H9 (cell line): ENCODE measurements around the gene FBXL14. TPM values are rescaled to one million over a fixed set of nuclear protein-coding genes. Genes with fewer than 3 reads are reported as not detected.

Experiments used
- DNase-seq: peaks from one replicate; pipeline ENCODE4 v3.0.0-alpha.2; 2017
- H2AFZ ChIP-seq: one replicate; pipeline ENCODE4 v1.6.1; 2013; ENCODE audit warnings: mild to moderate bottlenecking, low read length, control low read depth, moderate library complexity
- H2AK5ac ChIP-seq: 2 replicates; pipeline ENCODE4 v1.6.1; 2013; ENCODE audit warnings: low read length, control low read depth, mixed read lengths; ENCODE audit not compliant: insufficient read length
- H2BK120ac ChIP-seq: one replicate; pipeline ENCODE4 v1.6.1; 2013; ENCODE audit warnings: low read depth, mild to moderate bottlenecking, low read length, control low read depth, inconsistent platforms; ENCODE audit not compliant: poor library complexity, severe bottlenecking
- H2BK12ac ChIP-seq: 2 replicates; pipeline ENCODE4 v1.6.1; 2013; ENCODE audit warnings: low read length, control low read depth, mixed read lengths, low read depth; ENCODE audit not compliant: insufficient read length
- H2BK15ac ChIP-seq: 2 replicates; pipeline ENCODE4 v1.6.1; 2013; ENCODE audit warnings: low read depth, low read length, control low read depth
- H2BK20ac ChIP-seq: one replicate; pipeline ENCODE4 v1.6.1; 2013; ENCODE audit warnings: low read depth, mild to moderate bottlenecking, low read length, control low read depth, inconsistent platforms; ENCODE audit not compliant: poor library complexity, severe bottlenecking
- H2BK5ac ChIP-seq: 2 replicates; pipeline ENCODE4 v1.6.1; 2013; ENCODE audit warnings: low read length, control low read depth, mixed read lengths; ENCODE audit not compliant: insufficient read length
- H3K14ac ChIP-seq: 2 replicates; pipeline ENCODE4 v1.6.1; 2013; ENCODE audit warnings: low read length, control low read depth; ENCODE audit not compliant: insufficient read depth
- H3K18ac ChIP-seq: 2 replicates; pipeline ENCODE4 v1.6.1; 2013; ENCODE audit warnings: low read depth, mild to moderate bottlenecking, mixed read lengths, low read length, control low read depth; ENCODE audit not compliant: insufficient read length
- H3K23ac ChIP-seq: 2 replicates; pipeline ENCODE4 v1.6.1; 2013; ENCODE audit warnings: low read length, control low read depth, mixed read lengths, low read depth; ENCODE audit not compliant: insufficient read length
- H3K23me2 ChIP-seq: 2 replicates; pipeline ENCODE4 v1.6.1; 2013; ENCODE audit warnings: low read depth, mild to moderate bottlenecking, mixed read lengths, low read length, control low read depth; ENCODE audit not compliant: insufficient read length, poor library complexity, severe bottlenecking
- H3K27ac ChIP-seq: 2 replicates; pipeline ENCODE4 v1.5.1; 2013; ENCODE audit warnings: low read length, control low read depth, mixed read lengths, low read depth; ENCODE audit not compliant: insufficient read length
- H3K27me3 ChIP-seq: 2 replicates; pipeline ENCODE4 v1.6.1; 2013; ENCODE audit warnings: low read length, control low read depth, inconsistent platforms; ENCODE audit not compliant: insufficient read depth
- H3K4ac ChIP-seq: 2 replicates; pipeline ENCODE4 v1.6.1; 2013; ENCODE audit warnings: low read depth, mild to moderate bottlenecking, control low read depth, inconsistent platforms, low read length, moderate library complexity
- H3K4me1 ChIP-seq: 2 replicates; pipeline ENCODE4 v1.6.1; 2013; ENCODE audit warnings: low read length, control low read depth, inconsistent platforms; ENCODE audit not compliant: insufficient read depth
- H3K4me2 ChIP-seq: 2 replicates; pipeline ENCODE4 v1.6.1; 2013; ENCODE audit warnings: low read length, control low read depth, mixed read lengths; ENCODE audit not compliant: insufficient read length, insufficient read depth
- H3K56ac ChIP-seq: 2 replicates; pipeline ENCODE4 v1.6.1; 2013; ENCODE audit warnings: low read depth, mild to moderate bottlenecking, mixed read lengths, low read length, control low read depth; ENCODE audit not compliant: insufficient read length
- H3K79me1 ChIP-seq: 2 replicates; pipeline ENCODE4 v1.6.1; 2013; ENCODE audit warnings: low read depth, mild to moderate bottlenecking, moderate library complexity, low read length, control low read depth, inconsistent platforms; ENCODE audit not compliant: insufficient read depth, poor library complexity, severe bottlenecking
- H3K79me2 ChIP-seq: 2 replicates; pipeline ENCODE4 v1.6.1; 2013; ENCODE audit warnings: low read length, control low read depth, inconsistent platforms; ENCODE audit not compliant: insufficient read depth
- H3K9ac ChIP-seq: 2 replicates; pipeline ENCODE4 v1.6.1; 2013; ENCODE audit warnings: low read length, control low read depth, mixed read lengths; ENCODE audit not compliant: insufficient read length; ENCODE audit errors: extremely low read depth
- H3K9me3 ChIP-seq: one replicate; pipeline ENCODE4 v1.6.1; 2013; ENCODE audit warnings: low read depth, low read length, inconsistent platforms; ENCODE audit not compliant: control insufficient read depth
- H3T11ph ChIP-seq: one replicate; pipeline ENCODE4 v1.6.1; 2013; ENCODE audit warnings: mild to moderate bottlenecking, low read length, control low read depth, inconsistent platforms
- H4K20me1 ChIP-seq: one replicate; pipeline ENCODE4 v1.6.1; 2013; ENCODE audit not compliant: control insufficient read depth, insufficient read length, insufficient read depth
- H4K5ac ChIP-seq: 2 replicates; pipeline ENCODE4 v1.6.1; 2013; ENCODE audit warnings: low read depth, mild to moderate bottlenecking, mixed read lengths, low read length, control low read depth; ENCODE audit not compliant: insufficient read length
- H4K8ac ChIP-seq: replicated peaks from 2 replicates; pipeline ENCODE4 v1.6.1; 2013; ENCODE audit warnings: low read length, control low read depth, mixed read lengths, low read depth; ENCODE audit not compliant: insufficient read length
- H4K91ac ChIP-seq: 2 replicates; pipeline ENCODE4 v1.6.1; 2013; ENCODE audit warnings: low read depth, mild to moderate bottlenecking, moderate library complexity, mixed read lengths, low read length, control low read depth; ENCODE audit not compliant: insufficient read length
- H3K27ac Mint-ChIP-seq, 3 experiments: 2 replicates in 2 of 3; 3 replicates in 1 of 3; pipeline ENCODE4 v1.8.0; 2020 to 2021; ENCODE audit warnings: mixed read lengths in 3 of 3, mild to moderate bottlenecking in 1 of 3, moderate library complexity in 1 of 3
- H3K27me3 Mint-ChIP-seq: 2 replicates; pipeline ENCODE4 v1.8.0; 2021; ENCODE audit warnings: low read depth, mild to moderate bottlenecking, moderate library complexity, mixed read lengths
- H3K36me3 Mint-ChIP-seq, 3 experiments: 2 replicates in 2 of 3; 3 replicates in 1 of 3; pipeline ENCODE4 v1.8.0; 2020 to 2021; ENCODE audit warnings: low read depth in 3 of 3, mixed read lengths in 3 of 3; ENCODE audit not compliant: insufficient read depth in 1 of 3
- H3K4me1 Mint-ChIP-seq, 2 experiments: 2 replicates each; pipeline ENCODE4 v1.8.0; 2020; ENCODE audit warnings: mixed read lengths in 2 of 2
- H3K4me3 Mint-ChIP-seq, 2 experiments: 2 replicates in 1 of 2; 3 replicates in 1 of 2; pipeline ENCODE4 v1.8.0; 2020 to 2021; ENCODE audit warnings: mild to moderate bottlenecking in 2 of 2, mixed read lengths in 2 of 2, moderate library complexity in 1 of 2
- H3K9me3 Mint-ChIP-seq, 2 experiments: 2 replicates in 1 of 2; 3 replicates in 1 of 2; pipeline ENCODE4 v1.8.0; 2020; ENCODE audit warnings: mild to moderate bottlenecking in 2 of 2, mixed read lengths in 2 of 2, moderate library complexity in 1 of 2
- CTCF ChIP-seq: fragments of 200-600 bp; sonication (generic); conservative IDR thresholded peaks from 3 replicates; pipeline ENCODE4 v1.8.0; 2021; ENCODE audit warnings: antibody characterized with exemption, mild to moderate bottlenecking
- WGBS: extraction: QIAGEN DNeasy Blood & Tissue Kit; methylation state at CpG from one replicate; pipeline ENCODE4 v1.1.7; 2013; ENCODE audit warnings: missing lambda C conversion rate, low lambda C conversion rate, mixed read lengths; ENCODE audit not compliant: insufficient read length; ENCODE audit errors: extremely low coverage; 5-methylcytosine and 5-hydroxymethylcytosine counted together
- total RNA-seq: library from RNA; stranded (reverse); gene quantifications from 2 replicates; pipeline ENCODE4 v1.2.1, GENCODE V29; 2021

FBXL14 gene
- total RNA-seq, 1 experiment from 2014 or later = 15.6 TPM

GRCh38 chr12:1581973-1582708 lies 12.2 kb downstream of the FBXL14 start:
- no peaks in the 10 kb centered on the region for H3K36me3 Mint-ChIP-seq
- no peak for TF ChIP-seq CTCF
- peaks cover 6 to 24% of the 10 kb centered on the region in 2 experiments for H3K4me1 Mint-ChIP-seq
- Histone ChIP-seq H3K79me2 (no peaks in the 10 kb centered on the region), H4K91ac (no peak overlapping the region), H2BK12ac (no peak overlapping the region), H4K8ac (no peak overlapping the region), H2BK120ac (no peak overlapping the region), H3K14ac (no peak overlapping the region), H3K9me3 (no peaks in the 10 kb centered on the region), H2AFZ (no peak overlapping the region), H2BK15ac (no peak overlapping the region), H3T11ph (no peak overlapping the region), H3K23me2 (no peaks in the 10 kb centered on the region), H3K27ac (no peak overlapping the region), H2BK5ac (no peak overlapping the region), H4K20me1 (no peaks in the 10 kb centered on the region), H3K4me2 (no peak overlapping the region), H3K4ac (no peak overlapping the region), H3K56ac (no peak overlapping the region), H3K18ac (no peak overlapping the region), H3K23ac (no peak overlapping the region), H3K4me1 (no peaks in the 10 kb centered on the region), H2BK20ac (no peak overlapping the region), H3K79me1 (no peaks in the 10 kb centered on the region), H2AK5ac (no peak overlapping the region), H3K9ac (no peak overlapping the region), H3K27me3 (no peaks in the 10 kb centered on the region; the same call in 1 of the 2 replicates), H4K5ac (no peak overlapping the region)
- WGBS = no CpG with 5 or more reads among the region's 11 CpGs
- H3K9me3 Mint-ChIP-seq = no peaks in the 10 kb centered on the region
- no peak overlapping the region for H3K4me3 Mint-ChIP-seq
- H3K27me3 Mint-ChIP-seq = peaks cover 67% of the 10 kb centered on the region
- DNase-seq = no peak
- H3K27ac Mint-ChIP-seq = no peak overlapping the region
